Measurements from ENCODE around the gene TFF3.

The TFF3 gene

DNA sequence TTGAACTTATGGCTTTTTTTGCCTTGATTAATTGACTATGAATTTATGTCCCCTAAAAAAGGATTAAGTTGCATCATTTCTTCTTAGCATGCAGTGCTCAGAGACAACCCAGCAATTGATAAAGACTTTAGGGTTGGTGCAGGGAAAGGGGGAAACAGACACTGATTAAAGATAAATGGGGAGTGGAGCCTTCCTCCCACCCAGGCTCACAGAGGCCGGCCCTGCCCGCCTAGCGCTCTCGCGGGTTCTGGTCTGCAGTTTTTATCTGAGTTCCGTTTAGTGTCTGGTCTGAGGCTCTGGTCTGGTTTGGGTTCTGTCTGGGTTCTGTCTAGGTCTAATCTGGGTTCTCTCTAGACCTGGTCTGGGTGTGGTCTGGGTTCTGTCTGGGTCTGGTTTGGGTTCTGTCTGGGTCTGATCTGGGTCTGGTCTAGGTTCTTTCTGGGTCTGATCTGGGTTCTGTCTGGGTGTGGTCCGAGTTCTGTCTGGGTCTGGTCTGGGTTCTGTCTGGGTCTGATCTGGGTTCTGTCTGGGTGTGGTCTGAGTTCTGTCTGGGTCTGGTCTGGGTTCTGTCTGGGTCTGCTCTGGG lies 48.1 kb downstream of the TFF3 start:
- DNase-seq (ENCODE audit: low read depth), result no peak

DNA sequence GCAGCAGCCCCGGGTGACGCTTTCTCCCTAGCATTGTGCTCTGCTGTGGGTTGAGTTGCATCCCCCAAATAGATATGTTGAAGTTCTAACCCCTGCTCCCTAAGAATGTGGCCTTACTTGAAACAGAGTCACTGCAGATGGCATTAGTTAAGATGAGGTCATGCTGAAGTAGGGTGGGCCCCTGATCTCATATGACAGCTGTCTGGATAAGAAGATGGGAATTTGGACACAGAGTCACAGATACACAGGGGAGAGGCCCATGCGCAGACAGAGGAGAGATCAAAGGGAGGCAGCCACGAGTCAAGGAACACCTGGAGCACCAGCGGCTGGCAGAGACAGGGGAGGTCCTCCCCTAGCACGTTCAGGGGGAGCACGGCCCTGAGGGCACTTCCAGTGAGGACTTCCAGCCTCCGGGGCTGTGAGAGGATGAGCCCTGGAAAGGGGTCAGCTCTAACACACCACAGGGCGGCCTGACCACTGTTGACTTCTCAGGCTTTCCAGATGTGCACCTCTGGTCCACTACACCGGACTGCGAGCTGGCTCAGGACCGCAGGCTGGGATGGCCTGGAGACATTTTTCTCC lies 49.9 kb downstream of the TFF3 start:
- DNase-seq (ENCODE audit: low read depth), result no peak

DNA sequence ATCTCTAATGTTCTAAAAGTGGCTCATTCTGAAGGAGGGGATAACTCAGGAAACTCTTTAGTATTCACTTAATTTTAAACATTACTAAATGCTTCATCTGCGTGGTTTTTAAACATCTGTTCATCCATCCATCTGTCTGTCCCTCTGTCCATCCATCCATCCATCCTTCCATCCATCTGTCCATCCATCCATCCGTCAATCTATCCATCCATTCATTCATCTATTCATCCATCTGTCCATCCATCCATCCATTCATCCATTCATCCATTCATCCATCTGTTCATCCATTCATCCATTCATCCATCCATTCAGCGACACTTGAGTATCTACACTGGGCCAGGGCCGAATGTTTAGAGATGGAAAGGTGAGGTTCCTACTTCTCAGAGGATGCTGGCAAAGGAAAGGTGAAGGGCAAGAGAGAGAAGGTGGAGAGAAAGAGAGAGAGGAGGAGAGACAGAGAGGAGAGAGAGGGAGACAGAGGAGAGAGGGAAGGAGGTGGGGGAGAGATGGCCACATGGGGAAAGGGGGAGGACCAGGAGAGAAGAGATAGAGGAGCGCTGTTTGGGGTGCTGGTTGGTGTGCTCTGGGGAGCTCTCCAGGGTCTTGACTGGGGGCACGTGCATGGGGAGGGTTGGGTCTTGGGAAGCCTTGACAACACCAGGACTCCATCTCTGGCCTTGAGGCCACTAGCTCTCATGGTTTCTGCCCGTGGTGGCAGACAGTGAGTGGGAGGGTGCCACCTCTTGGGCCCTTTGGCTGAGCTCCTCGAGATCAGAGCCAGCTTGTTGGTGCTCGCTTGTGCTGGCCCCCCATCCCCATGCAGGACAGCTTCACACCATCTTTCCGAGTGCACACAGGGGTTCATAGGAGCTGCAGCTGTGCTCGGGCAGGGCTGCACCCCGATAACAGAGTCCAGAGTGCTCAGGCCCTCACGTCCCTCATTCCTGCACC lies 50.7 kb downstream of the TFF3 start:
- DNase-seq (ENCODE audit: low read depth), result no peak

DNA sequence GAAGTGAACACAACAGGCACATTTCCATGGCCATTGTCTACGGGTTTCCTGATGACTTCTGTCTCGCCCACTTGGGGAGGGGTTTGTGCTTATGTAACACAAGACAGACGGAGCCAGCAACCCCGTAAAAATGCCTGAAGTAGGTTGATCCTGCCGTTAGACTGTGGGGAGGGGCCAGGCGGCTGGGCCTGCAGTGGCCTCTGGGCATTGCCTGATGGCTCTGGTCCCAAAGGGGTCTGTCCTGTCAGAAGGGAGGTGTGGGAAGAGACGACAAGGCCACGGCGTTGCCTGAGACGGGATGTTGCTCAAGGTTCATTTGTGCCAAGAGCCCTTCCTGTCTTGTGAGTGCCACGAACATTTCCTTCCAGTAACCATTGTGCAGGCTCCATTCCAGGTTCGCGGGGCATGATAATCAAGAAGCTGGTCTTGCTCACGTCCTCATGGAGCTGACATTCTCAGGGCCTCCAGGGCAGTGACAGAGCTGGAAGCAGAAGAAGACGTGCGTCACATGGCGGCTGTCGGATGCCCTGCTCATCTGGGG lies 51.5 kb downstream of the TFF3 start:
- DNase-seq (ENCODE audit: low read depth), result no peak

DNA sequence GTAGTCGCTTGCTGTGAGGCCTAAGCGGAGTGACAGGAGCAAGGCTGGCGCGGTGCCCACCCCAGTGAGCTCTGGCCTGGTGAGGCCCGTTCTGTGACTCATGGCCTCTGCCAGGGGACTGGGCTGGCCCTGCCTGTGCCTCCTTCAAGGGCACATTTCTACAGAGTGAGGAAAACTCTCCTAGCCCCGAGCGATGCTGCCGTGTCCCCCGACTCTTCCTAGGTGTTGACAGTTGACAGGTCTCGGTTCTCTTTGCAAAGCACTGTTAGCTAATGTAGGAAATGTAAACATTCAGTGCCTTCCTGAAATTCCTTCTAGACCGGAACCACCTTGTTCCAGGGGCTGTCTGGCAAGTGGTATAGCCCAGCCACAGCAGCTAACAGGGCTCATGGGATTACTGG lies 52.4 kb downstream of the TFF3 start:
- DNase-seq (ENCODE audit: low read depth), result no peak

DNA sequence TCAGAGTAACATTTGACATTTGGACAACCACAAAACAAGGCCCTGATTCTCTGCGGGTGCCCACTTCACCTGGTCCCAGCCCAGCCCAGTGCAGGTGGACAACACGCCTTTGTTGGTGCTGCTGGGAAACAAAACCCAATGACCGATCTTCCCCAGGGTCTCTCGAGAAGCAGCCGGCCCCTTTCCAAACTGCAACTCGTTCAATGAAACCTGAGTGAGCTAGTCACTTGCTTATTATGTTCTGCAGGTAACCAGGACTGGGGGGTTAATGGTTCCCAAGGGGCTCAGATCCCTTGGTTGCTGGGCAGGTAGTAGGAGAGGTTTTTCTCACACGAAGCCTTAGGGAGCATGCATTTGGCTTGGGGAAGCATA lies 53.4 kb downstream of the TFF3 start:
- no peak for DNase-seq (ENCODE audit: low read depth)

Measured in non-pigmented ciliary epithelial cell (primary cell).